GM19452 (cell line): ENCODE data around the gene CALHM3.
"Not testable (repeated sequence)": the region's sequence is repeated elsewhere in the genome, so short reads cannot be mapped to it uniquely, and the experiment has no call there.

ENCODE experiments used
- ATAC-seq: cut with Tn5 transposase; IDR thresholded peaks from one replicate; pipeline ENCODE4 v1.9.1; 2021; ENCODE audit not compliant: unreplicated experiment

CALHM3 gene

GRCh38 chr10:103479135-103479534 lies at the start of gene CALHM3:
TSS of gene CALHM3 (minus strand) at chr10:103479240. CDS start at chr10:103479032, 208 bp downstream.
- no peak for ATAC-seq

GRCh38 chr10:103528549-103528948 lies 49.5 kb upstream of the CALHM3 start:
- ATAC-seq, result no peak

- ATAC-seq, result not testable (repeated sequence)
Measured at GRCh38 chr10:103527476-103527875, 48.4 kb upstream of the CALHM3 start.

GRCh38 chr10:103525901-103526300 lies 46.9 kb upstream of the CALHM3 start:
- ATAC-seq, result no peak

GRCh38 chr10:103523683-103524082 lies 44.6 kb upstream of the CALHM3 start:
- no peak for ATAC-seq

GRCh38 chr10:103522006-103522405 lies 43.0 kb upstream of the CALHM3 start:
- not testable (repeated sequence) for ATAC-seq

- ATAC-seq, result no peak
Measured at GRCh38 chr10:103519798-103520197, 40.8 kb upstream of the CALHM3 start.

GRCh38 chr10:103517234-103518085 lies 38.4 kb upstream of the CALHM3 start:
- no peak for ATAC-seq

- no peak for ATAC-seq
Measured at GRCh38 chr10:103514244-103514643, 35.2 kb upstream of the CALHM3 start.

GRCh38 chr10:103513380-103514060 lies 34.5 kb upstream of the CALHM3 start:
- ATAC-seq, result no peak

- no peak for ATAC-seq
Measured at GRCh38 chr10:103512591-103513379, 33.7 kb upstream of the CALHM3 start.

- no peak for ATAC-seq
Measured at GRCh38 chr10:103512166-103512565, 33.1 kb upstream of the CALHM3 start.

- no peak for ATAC-seq
Measured at GRCh38 chr10:103510791-103511752, 32.0 kb upstream of the CALHM3 start.

- ATAC-seq, result no peak
Measured at GRCh38 chr10:103510046-103510685, 31.1 kb upstream of the CALHM3 start.

GRCh38 chr10:103507235-103508191 lies 28.5 kb upstream of the CALHM3 start:
- ATAC-seq, result no peak

- ATAC-seq, result no peak
Measured at GRCh38 chr10:103506061-103506460, 27.0 kb upstream of the CALHM3 start.

GRCh38 chr10:103504181-103504783 lies 25.2 kb upstream of the CALHM3 start:
- no peak for ATAC-seq

GRCh38 chr10:103503777-103504176 lies 24.7 kb upstream of the CALHM3 start:
- not testable (repeated sequence) for ATAC-seq
